PC-9 (cell line): ENCODE results near the gene CCL8.

Experiments
- CTCF ChIP-seq: fragments of 200-600 bp; sonication (generic); conservative IDR thresholded peaks from 2 replicates; pipeline ENCODE4 v1.6.1; 2017; ENCODE audit warnings: mixed run types, antibody characterized with exemption, mild to moderate bottlenecking, moderate library complexity
- EZH2 ChIP-seq: fragments of 200-600 bp; sonication (generic); IDR thresholded peaks from 2 replicates; pipeline ENCODE4 v1.8.0; 2017; ENCODE audit warnings: antibody characterized with exemption, low read depth

- TF ChIP-seq EZH2 (no peak), CTCF (no peak)
Measured at GRCh38 chr17:34308371-34308770, 10.9 kb upstream of the CCL8 start.
